HepG2 (cell line): Measurements from ENCODE around the gene BCL2L2. TPM values are rescaled to one million over a fixed set of nuclear protein-coding genes. Genes with fewer than 3 reads are reported as not detected.

ENCODE experiments used
- DPF2 ChIP-seq: sonication (generic); formaldehyde crosslinking; IDR thresholded peaks from 2 replicates; pipeline ENCODE4 v1.4.0; 2020; ENCODE audit warnings: mild to moderate bottlenecking, low read depth, missing genetic modification reagents, borderline replicate concordance
- GTF3A ChIP-seq: sonication (generic); formaldehyde crosslinking; conservative IDR thresholded peaks from 2 replicates; pipeline ENCODE4 v1.4.0; 2020; ENCODE audit warnings: mild to moderate bottlenecking, missing genetic modification reagents
- ISX ChIP-seq: sonication (generic); formaldehyde crosslinking; conservative IDR thresholded peaks from 2 replicates; pipeline ENCODE4 v1.5.0; 2020; ENCODE audit warnings: missing genetic modification reagents
- MIXL1 ChIP-seq: IDR thresholded peaks from 2 replicates; pipeline ENCODE4 v1.6.1; 2016
- NFE2L1 ChIP-seq: sonication (generic); formaldehyde crosslinking; IDR thresholded peaks from 2 replicates; pipeline ENCODE4 v1.4.0; 2020; ENCODE audit warnings: missing genetic modification reagents, mild to moderate bottlenecking, borderline replicate concordance
- TRIM24 ChIP-seq: sonication (generic); formaldehyde crosslinking; IDR thresholded peaks from 2 replicates; pipeline ENCODE4 v1.8.0; 2022; ENCODE audit warnings: mild to moderate bottlenecking, missing genetic modification reagents
- WIZ ChIP-seq: sonication (generic); formaldehyde crosslinking; IDR thresholded peaks from 2 replicates; pipeline ENCODE4 v1.5.1; 2020; ENCODE audit warnings: mild to moderate bottlenecking, missing genetic modification reagents
- ZNF12 ChIP-seq: sonication (generic); formaldehyde crosslinking; IDR thresholded peaks from 2 replicates; pipeline ENCODE4 v1.5.0; 2020; ENCODE audit warnings: missing genetic modification reagents
- ZNF335 ChIP-seq: sonication (generic); formaldehyde crosslinking; IDR thresholded peaks from 2 replicates; pipeline ENCODE4 v1.4.0; 2020; ENCODE audit warnings: missing genetic modification reagents
- ZNF451 ChIP-seq: sonication (generic); formaldehyde crosslinking; IDR thresholded peaks from 2 replicates; pipeline ENCODE4 v1.5.0; 2020; ENCODE audit warnings: mild to moderate bottlenecking, missing genetic modification reagents
- ZNF501 ChIP-seq: sonication (generic); formaldehyde crosslinking; IDR thresholded peaks from 2 replicates; pipeline ENCODE4 v1.5.1; 2020; ENCODE audit warnings: mild to moderate bottlenecking, moderate library complexity, missing genetic modification reagents
- ZNF569 ChIP-seq: sonication (generic); formaldehyde crosslinking; IDR thresholded peaks from 2 replicates; pipeline ENCODE4 v1.5.0; 2020; ENCODE audit warnings: mild to moderate bottlenecking, missing genetic modification reagents, moderate library complexity, borderline replicate concordance
- ZNF83 ChIP-seq: sonication (generic); formaldehyde crosslinking; IDR thresholded peaks from 2 replicates; pipeline ENCODE4 v1.4.0; 2020; ENCODE audit warnings: missing genetic modification reagents, mild to moderate bottlenecking, borderline replicate concordance
- polyA plus RNA-seq, 8 experiments: library from polyadenylated mRNA; depleted of rRNA in 3 of 8; stranded (reverse) in 7 of 8; unstranded in 1 of 8; fragments of >200 nt; fragmentation: Illumina TruSeq in 4 of 8; extraction: Trizol in 4 of 8; gene quantifications; 2 replicates each; pipeline versions ENCODE4 v1.2.1 to v1.2.3, GENCODE V29; 2011 to 2016; ENCODE audit warnings: low read depth in 4 of 8, missing spikeins in 1 of 8, mixed read lengths in 1 of 8; ENCODE audit not compliant: insufficient read depth in 1 of 8
- total RNA-seq, 5 experiments: library from RNA; depleted of rRNA; stranded (reverse); fragments of >200 nt; fragmentation: Illumina TruSeq; extraction: Trizol; gene quantifications; 2 replicates each; pipeline ENCODE4 v1.2.3, GENCODE V29; 2016; ENCODE audit warnings: low read depth in 1 of 5
- TF ChIP-seq, protein P1 (sequence below): sonication (generic); formaldehyde crosslinking; IDR thresholded peaks from 2 replicates; pipeline ENCODE4 v1.4.0; 2020; ENCODE audit warnings: missing genetic modification reagents, borderline replicate concordance
- TF ChIP-seq, protein P2 (sequence below): sonication (generic); formaldehyde crosslinking; IDR thresholded peaks from 2 replicates; pipeline ENCODE4 v1.4.0; 2020; ENCODE audit warnings: missing genetic modification reagents, mild to moderate bottlenecking, borderline replicate concordance
- TF ChIP-seq, protein P3 (sequence below): sonication (generic); formaldehyde crosslinking; IDR thresholded peaks from 2 replicates; pipeline ENCODE4 v1.8.0; 2022; ENCODE audit warnings: mild to moderate bottlenecking, missing genetic modification reagents, moderate library complexity
- TF ChIP-seq, protein P4 (sequence below): sonication (generic); formaldehyde crosslinking; IDR thresholded peaks from 2 replicates; pipeline ENCODE4 v1.4.0; 2020; ENCODE audit warnings: missing genetic modification reagents

BCL2L2 gene
- total and polyA plus RNA-seq, 2 of the 13 experiments (the other 11 are each of a cell fraction or from before 2014, with no cell fraction given): 28.1 to 49.8 TPM

DNA sequence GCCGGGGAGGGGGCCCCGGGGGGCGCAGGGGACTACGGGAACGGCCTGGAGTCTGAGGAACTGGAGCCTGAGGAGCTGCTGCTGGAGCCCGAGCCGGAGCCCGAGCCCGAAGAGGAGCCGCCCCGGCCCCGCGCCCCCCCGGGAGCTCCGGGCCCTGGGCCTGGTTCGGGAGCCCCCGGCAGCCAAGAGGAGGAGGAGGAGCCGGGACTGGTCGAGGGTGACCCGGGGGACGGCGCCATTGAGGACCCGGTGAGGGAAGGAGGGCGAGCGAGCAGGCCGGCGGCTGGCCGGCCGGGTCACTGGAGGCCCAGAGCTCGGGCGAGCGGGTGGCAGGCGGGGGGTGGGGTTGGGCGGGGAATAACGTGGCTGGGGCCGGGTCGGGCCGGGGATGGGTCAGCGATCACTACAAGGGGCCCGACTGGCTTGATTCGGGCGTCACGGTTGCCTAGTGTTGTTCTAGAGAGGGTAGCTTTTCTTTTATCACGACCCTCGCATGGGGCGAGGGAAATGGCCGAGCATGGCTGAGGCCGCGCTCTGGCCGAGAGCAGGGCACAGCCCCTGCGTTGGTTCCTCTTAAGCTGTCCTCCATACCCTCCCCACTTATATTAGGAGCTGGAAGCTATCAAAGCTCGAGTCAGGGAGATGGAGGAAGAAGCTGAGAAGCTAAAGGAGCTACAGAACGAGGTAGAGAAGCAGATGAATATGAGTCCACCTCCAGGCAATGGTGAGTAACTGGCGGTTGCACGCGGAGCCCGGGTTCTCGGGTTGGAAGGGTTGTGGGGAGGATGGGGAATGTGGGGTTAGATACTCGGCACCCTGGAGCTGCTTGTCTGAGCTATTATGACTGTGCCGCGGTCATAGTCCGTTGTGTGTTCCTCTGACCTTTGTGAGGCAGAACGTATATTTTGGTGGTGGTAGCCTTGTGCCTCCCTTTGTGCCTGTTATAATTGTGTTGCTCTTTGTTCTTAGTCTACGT is 15.2 kb downstream of the BCL2L2 start (continued):
- TF ChIP-seq, protein P1, sequence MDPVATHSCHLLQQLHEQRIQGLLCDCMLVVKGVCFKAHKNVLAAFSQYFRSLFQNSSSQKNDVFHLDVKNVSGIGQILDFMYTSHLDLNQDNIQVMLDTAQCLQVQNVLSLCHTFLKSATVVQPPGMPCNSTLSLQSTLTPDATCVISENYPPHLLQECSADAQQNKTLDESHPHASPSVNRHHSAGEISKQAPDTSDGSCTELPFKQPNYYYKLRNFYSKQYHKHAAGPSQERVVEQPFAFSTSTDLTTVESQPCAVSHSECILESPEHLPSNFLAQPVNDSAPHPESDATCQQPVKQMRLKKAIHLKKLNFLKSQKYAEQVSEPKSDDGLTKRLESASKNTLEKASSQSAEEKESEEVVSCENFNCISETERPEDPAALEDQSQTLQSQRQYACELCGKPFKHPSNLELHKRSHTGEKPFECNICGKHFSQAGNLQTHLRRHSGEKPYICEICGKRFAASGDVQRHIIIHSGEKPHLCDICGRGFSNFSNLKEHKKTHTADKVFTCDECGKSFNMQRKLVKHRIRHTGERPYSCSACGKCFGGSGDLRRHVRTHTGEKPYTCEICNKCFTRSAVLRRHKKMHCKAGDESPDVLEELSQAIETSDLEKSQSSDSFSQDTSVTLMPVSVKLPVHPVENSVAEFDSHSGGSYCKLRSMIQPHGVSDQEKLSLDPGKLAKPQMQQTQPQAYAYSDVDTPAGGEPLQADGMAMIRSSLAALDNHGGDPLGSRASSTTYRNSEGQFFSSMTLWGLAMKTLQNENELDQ (CRISPR knock-in tag): peak; percentile 17; the same call in 1 of the 2 replicates
- TF ChIP-seq MIXL1 (CRISPR knock-in tag) (no peak; the same call in 1 of the 2 replicates), DPF2 (CRISPR knock-in tag) (no peak), ZNF83 (CRISPR knock-in tag) (no peak), ISX (CRISPR knock-in tag) (peak; percentile 74), NFE2L1 (peak; percentile 85), WIZ (CRISPR knock-in tag) (peak; percentile 88), ZNF569 (no peak; the same call in 1 of the 2 replicates), ZNF501 (CRISPR knock-in tag) (peak; percentile 85; the same call in 1 of the 2 replicates), ZNF12 (peak; percentile 22; the same call in 1 of the 2 replicates), TRIM24 (CRISPR knock-in tag) (no peak), ZNF335 (no peak; the same call in none of the 2 replicates), GTF3A (CRISPR knock-in tag) (no peak), ZNF451 (CRISPR knock-in tag) (0 out of 2 replicates have a peak, but pooled peaks have one; percentile 37)
- TF ChIP-seq, protein P2, sequence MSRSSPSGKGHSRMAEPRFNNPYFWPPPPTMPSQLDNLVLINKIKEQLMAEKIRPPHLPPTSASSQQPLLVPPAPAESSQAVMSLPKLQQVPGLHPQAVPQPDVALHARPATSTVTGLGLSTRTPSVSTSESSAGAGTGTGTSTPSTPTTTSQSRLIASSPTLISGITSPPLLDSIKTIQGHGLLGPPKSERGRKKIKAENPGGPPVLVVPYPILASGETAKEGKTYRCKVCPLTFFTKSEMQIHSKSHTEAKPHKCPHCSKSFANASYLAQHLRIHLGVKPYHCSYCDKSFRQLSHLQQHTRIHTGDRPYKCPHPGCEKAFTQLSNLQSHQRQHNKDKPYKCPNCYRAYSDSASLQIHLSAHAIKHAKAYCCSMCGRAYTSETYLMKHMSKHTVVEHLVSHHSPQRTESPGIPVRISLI (CRISPR knock-in tag): no peak
- TF ChIP-seq, protein P3, sequence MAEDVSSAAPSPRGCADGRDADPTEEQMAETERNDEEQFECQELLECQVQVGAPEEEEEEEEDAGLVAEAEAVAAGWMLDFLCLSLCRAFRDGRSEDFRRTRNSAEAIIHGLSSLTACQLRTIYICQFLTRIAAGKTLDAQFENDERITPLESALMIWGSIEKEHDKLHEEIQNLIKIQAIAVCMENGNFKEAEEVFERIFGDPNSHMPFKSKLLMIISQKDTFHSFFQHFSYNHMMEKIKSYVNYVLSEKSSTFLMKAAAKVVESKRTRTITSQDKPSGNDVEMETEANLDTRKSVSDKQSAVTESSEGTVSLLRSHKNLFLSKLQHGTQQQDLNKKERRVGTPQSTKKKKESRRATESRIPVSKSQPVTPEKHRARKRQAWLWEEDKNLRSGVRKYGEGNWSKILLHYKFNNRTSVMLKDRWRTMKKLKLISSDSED: 0 out of 2 replicates have a peak, but pooled peaks have one; percentile 22
- TF ChIP-seq, protein P4, sequence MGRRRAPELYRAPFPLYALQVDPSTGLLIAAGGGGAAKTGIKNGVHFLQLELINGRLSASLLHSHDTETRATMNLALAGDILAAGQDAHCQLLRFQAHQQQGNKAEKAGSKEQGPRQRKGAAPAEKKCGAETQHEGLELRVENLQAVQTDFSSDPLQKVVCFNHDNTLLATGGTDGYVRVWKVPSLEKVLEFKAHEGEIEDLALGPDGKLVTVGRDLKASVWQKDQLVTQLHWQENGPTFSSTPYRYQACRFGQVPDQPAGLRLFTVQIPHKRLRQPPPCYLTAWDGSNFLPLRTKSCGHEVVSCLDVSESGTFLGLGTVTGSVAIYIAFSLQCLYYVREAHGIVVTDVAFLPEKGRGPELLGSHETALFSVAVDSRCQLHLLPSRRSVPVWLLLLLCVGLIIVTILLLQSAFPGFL (CRISPR knock-in tag): 0 out of 2 replicates have a peak, but pooled peaks have one; percentile 30
